Endothelial cell of umbilical vein (primary cell): ENCODE results near the gene ANKRD28. TPM values are rescaled to one million over a fixed set of nuclear protein-coding genes. Genes with fewer than 3 reads are reported as not detected.

Source experiments
- BruUV-seq: library from RNA; stranded (reverse); fragments of 400-500 nt; replicated peaks from 2 replicates; lab custom pipeline; 2021; lab: Mats Ljungman, UMichigan
- CTCF ChIA-PET: fragments of 300-600, 350-600 bp; sonication (Branson Sonifier 250); formaldehyde crosslinking; loops from one replicate; lab custom pipeline; 2021; ENCODE audit warnings: antibody characterized with exemption, inconsistent platforms; lab: Charles Lee
- POLR2A ChIA-PET: fragments of 300-600, 350-600 bp; sonication (Branson Sonifier 250); formaldehyde crosslinking; loops from one replicate; lab custom pipeline; 2021; ENCODE audit warnings: antibody characterized with exemption, inconsistent platforms; lab: Charles Lee
- DNase-seq: peaks from one replicate; pipeline ENCODE4 v3.0.0-alpha.2; 2011; ENCODE audit warnings: low read depth, low spot score
- FAIRE-seq: peaks from 2 replicates; lab custom pipeline; 2011; peaks lifted over from hg19 to GRCh38; lab: Jason Lieb, UNC
- H2AFZ ChIP-seq: 2 replicates; pipeline ENCODE4 v1.6.0; 2012; ENCODE audit warnings: low read depth, low read length, control low read depth, inconsistent platforms
- H3K27ac ChIP-seq: 2 replicates; pipeline ENCODE4 v1.5.1; 2011; ENCODE audit warnings: low read depth, mild to moderate bottlenecking, control low read depth, low read length, moderate library complexity; ENCODE audit not compliant: insufficient read depth
- H3K27me3 ChIP-seq, 2 experiments: 2 replicates each; pipeline versions ENCODE4 v1.6.0 to v1.6.1; 2011; ENCODE audit warnings: low read length in 2 of 2, mixed read lengths in 1 of 2; ENCODE audit not compliant: control insufficient read depth in 2 of 2, insufficient read depth in 2 of 2
- H3K36me3 ChIP-seq, 2 experiments: 2 replicates in 1 of 2; 3 replicates in 1 of 2; pipeline ENCODE4 v1.5.1; 2011; ENCODE audit warnings: low read length in 2 of 2, mild to moderate bottlenecking in 1 of 2, moderate library complexity in 1 of 2; ENCODE audit not compliant: control insufficient read depth in 2 of 2, insufficient read depth in 2 of 2; ENCODE audit errors: extremely low read depth in 1 of 2
- H3K4me1 ChIP-seq: 3 replicates; pipeline ENCODE4 v1.5.1; 2011; ENCODE audit warnings: mild to moderate bottlenecking, low read length; ENCODE audit not compliant: control insufficient read depth, insufficient read depth; ENCODE audit errors: extremely low read depth
- H3K4me2 ChIP-seq: 2 replicates; pipeline ENCODE4 v1.6.1; 2011; ENCODE audit warnings: low read length, control low read depth, mixed read lengths; ENCODE audit not compliant: insufficient read depth
- H3K4me3 ChIP-seq, 3 experiments: fragments of 200-600 bp in 1 of 3; sonication (generic), shearing (Covaris generic) in 1 of 3; replicated peaks in 1 of 3; 2 replicates each; pipeline ENCODE4 v1.5.1; 2011 to 2016; ENCODE audit warnings: control low read depth in 3 of 3, low read length in 3 of 3, mild to moderate bottlenecking in 2 of 3, inconsistent platforms in 1 of 3, low read depth in 1 of 3, moderate library complexity in 1 of 3; ENCODE audit not compliant: insufficient read depth in 1 of 3
- H3K79me2 ChIP-seq: 2 replicates; pipeline ENCODE4 v1.6.0; 2012; ENCODE audit warnings: low read length, inconsistent platforms; ENCODE audit not compliant: control insufficient read depth, insufficient read depth
- H3K9ac ChIP-seq: replicated peaks from 2 replicates; pipeline ENCODE3; 2011; ENCODE audit warnings: low read length, control low read depth; ENCODE audit not compliant: insufficient read depth; ENCODE audit errors: extremely low read depth
- H3K9me1 ChIP-seq: replicated peaks from 3 replicates; pipeline ENCODE4 v1.6.0; 2011; ENCODE audit warnings: mild to moderate bottlenecking, low read length; ENCODE audit not compliant: control insufficient read depth, insufficient read depth; ENCODE audit errors: extremely low read depth
- H3K9me3 ChIP-seq: replicated peaks from 2 replicates; pipeline ENCODE4 v1.5.1; 2012; ENCODE audit warnings: low read length, inconsistent platforms; ENCODE audit not compliant: control insufficient read depth, insufficient read depth
- H4K20me1 ChIP-seq: replicated peaks from 2 replicates; pipeline ENCODE3; 2011; ENCODE audit warnings: mild to moderate bottlenecking, low read length; ENCODE audit not compliant: control insufficient read depth, insufficient read depth; ENCODE audit errors: extremely low read depth
- GATA2 ChIP-seq: IDR thresholded peaks from 2 replicates; pipeline ENCODE4 v1.7.0; 2011; ENCODE audit warnings: low read depth, mild to moderate bottlenecking, moderate library complexity, mixed read lengths, low read length; ENCODE audit not compliant: insufficient read length, insufficient read depth
- JUN ChIP-seq: IDR thresholded peaks from 2 replicates; pipeline ENCODE4 v1.6.1; 2011; ENCODE audit warnings: borderline replicate concordance, low read depth; ENCODE audit not compliant: insufficient read length, insufficient read depth
- POLR2A ChIP-seq: IDR thresholded peaks from 2 replicates; pipeline ENCODE4 v1.6.1; 2012; ENCODE audit warnings: low read depth, mild to moderate bottlenecking, control low read depth, low read length
- dilution Hi-C: fragments of 300-500 bp; cut with MboI; formaldehyde crosslinking; loops from one replicate; pipeline ENCODE4 v1.15.0; 2019; ENCODE audit warnings: low sequenced_read_pairs; ENCODE audit not compliant: extremely low pct_ligation_motif_present
- intact Hi-C: fragments of 100-400 bp; cut with micrococcal nuclease; formaldehyde crosslinking; loops from one replicate; pipeline ENCODE4 v1.10.0; 2022
- polyA plus RNA-seq, 4 experiments: library from polyadenylated mRNA; depleted of rRNA in 3 of 4; stranded (reverse) in 3 of 4; unstranded in 1 of 4; fragments of >200 nt; gene quantifications; 2 replicates each; pipeline versions ENCODE4 v1.2.1 to v1.2.3, GENCODE V29; 2011 to 2012; ENCODE audit warnings: missing spikeins in 1 of 4
- total RNA-seq: library from RNA; stranded (reverse); gene quantifications from 2 replicates; pipeline ENCODE4 v1.2.3, GENCODE V29; 2021
- TF ChIP-seq, protein P1 (sequence below), 2 donors: IDR thresholded peaks; 1 replicate in 1 of 2; 2 replicates in 1 of 2; pipeline ENCODE4 v1.5.1; 2011; ENCODE audit warnings: low read length in 2 of 2, mild to moderate bottlenecking in 2 of 2, moderate library complexity in 2 of 2, control low read depth in 1 of 2, inconsistent platforms in 1 of 2, low read depth in 1 of 2; ENCODE audit not compliant: insufficient read depth in 1 of 2; ENCODE audit errors: extremely low read depth in 1 of 2
- TF ChIP-seq, protein P2 (sequence below): IDR thresholded peaks from 2 replicates; pipeline ENCODE4 v1.6.1; 2011; ENCODE audit not compliant: insufficient read depth, insufficient read length

Gene ANKRD28
- total and polyA plus RNA-seq, 2 donors (not counting 3 experiments of a cell fraction or from before 2014, with no cell fraction given): 36.7 to 97.3 TPM

DNA sequence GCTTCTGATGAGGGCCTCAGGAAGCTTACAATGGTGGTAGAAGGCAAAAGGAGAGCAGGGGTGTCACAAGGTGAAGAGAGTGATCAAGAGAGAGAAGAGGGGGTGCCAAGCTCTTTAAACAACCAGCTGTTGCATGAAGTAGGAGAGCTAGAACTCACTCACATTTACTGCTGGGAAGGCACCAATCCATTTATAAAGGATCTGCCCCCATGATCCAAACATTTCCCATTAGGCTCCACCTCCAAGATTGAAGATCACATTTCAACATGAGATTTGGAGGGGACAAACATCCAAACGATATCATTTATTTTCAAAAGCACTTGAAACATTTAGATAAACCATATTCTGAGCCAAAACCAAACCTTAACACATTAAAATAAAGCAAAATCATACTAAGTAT is 26.3 kb downstream of the ANKRD28 start:
- dilution Hi-C loops: no loop called here
- FAIRE-seq (no peak), DNase-seq (no peak)
- Histone ChIP-seq H3K9ac (no peak overlapping the region), H4K20me1 (no peaks in the 10 kb centered on the region), H3K4me1 (peaks cover 17% of the 10 kb centered on the region), H3K79me2 (peaks cover 70% of the 10 kb centered on the region), H3K4me3 (no peak overlapping the region), H3K27me3 (no peaks in the 10 kb centered on the region), H3K27ac (no peak overlapping the region), H2AFZ (no peak overlapping the region), H3K36me3 (no peaks in the 10 kb centered on the region), H3K4me2 (no peak overlapping the region), H3K9me3 (no peaks in the 10 kb centered on the region), H3K9me1 (no peaks in the 10 kb centered on the region)
- CTCF ChIA-PET: interaction anchor here (1.4 kb wide), 1 partner anchor 19 kb away, joined by 4 read pairs; no protein-coding TSS in a partner anchor
- no TSS peak for BruUV-seq
- POLR2A ChIA-PET: no interaction called here
- intact Hi-C loops: loop anchor here (1.0 kb wide), 1 partner anchor 12 kb away; no protein-coding TSS in a partner anchor
- TF ChIP-seq, protein P1, sequence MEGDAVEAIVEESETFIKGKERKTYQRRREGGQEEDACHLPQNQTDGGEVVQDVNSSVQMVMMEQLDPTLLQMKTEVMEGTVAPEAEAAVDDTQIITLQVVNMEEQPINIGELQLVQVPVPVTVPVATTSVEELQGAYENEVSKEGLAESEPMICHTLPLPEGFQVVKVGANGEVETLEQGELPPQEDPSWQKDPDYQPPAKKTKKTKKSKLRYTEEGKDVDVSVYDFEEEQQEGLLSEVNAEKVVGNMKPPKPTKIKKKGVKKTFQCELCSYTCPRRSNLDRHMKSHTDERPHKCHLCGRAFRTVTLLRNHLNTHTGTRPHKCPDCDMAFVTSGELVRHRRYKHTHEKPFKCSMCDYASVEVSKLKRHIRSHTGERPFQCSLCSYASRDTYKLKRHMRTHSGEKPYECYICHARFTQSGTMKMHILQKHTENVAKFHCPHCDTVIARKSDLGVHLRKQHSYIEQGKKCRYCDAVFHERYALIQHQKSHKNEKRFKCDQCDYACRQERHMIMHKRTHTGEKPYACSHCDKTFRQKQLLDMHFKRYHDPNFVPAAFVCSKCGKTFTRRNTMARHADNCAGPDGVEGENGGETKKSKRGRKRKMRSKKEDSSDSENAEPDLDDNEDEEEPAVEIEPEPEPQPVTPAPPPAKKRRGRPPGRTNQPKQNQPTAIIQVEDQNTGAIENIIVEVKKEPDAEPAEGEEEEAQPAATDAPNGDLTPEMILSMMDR (IDR thresholded peaks at IDR 0.05; ENCODE audit: extremely low read depth in 1 of 2, insufficient read depth in 1 of 2, low read depth in 1 of 2, low read length in 2 of 2): no peak
- no peak for TF ChIP-seq POLR2A
- TF ChIP-seq JUN: no peak
- no peak for TF ChIP-seq GATA2
- TF ChIP-seq, protein P2, sequence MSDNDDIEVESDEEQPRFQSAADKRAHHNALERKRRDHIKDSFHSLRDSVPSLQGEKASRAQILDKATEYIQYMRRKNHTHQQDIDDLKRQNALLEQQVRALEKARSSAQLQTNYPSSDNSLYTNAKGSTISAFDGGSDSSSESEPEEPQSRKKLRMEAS: no peak
